Left hindlimb (tissue), 1 donor: ENCODE data around the gene OTULINL.

Source experiments
- DNase-seq: peaks from one replicate; pipeline ENCODE4 v3.0.0-alpha.2; 2018

OTULINL gene

DNA sequence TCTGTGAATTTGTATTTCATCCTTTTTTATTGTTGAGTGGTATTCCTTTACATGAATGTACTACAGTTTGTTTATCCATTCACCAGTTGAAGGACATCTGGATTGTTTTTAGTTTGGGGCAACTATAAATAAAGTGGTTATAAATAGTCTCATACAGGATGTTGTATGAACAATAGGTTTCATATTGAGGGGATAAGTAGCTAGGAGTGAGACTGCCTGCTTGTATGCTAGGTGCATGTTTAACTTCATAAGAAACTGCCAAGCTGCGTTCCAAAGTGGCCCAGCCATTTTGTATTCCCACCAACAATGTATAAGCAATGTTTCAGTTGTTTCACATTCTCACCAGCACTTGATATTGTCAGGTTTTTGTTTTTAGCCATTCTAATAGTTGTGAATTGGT lies 21.5 kb downstream of the OTULINL start:
- DNase-seq, result no peak

GRCh38 chr5:14607104-14607503 lies 25.5 kb downstream of the OTULINL start:
- no peak for DNase-seq

DNA sequence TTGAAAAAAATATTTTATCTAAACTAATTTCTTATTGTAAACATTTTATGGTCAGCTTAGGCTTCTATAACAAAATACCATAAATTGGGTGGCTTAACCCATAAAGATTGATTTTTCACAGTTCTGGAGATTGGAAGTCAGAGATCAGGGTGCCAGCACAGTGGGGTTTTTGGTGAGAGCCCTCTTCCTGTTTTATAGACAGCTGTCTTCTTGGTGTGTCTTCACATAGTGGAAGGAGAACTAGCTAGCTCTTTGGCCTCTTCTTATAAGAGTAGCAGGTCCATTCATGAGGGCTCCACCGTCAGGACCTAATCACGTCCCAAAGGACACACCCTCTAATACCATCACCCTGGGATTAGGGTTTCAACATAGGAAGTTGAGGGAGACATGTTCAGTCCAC lies 26.6 kb downstream of the OTULINL start:
- no peak for DNase-seq

GRCh38 chr5:14611737-14612136 lies 30.1 kb downstream of the OTULINL start:
- DNase-seq, result no peak

DNA sequence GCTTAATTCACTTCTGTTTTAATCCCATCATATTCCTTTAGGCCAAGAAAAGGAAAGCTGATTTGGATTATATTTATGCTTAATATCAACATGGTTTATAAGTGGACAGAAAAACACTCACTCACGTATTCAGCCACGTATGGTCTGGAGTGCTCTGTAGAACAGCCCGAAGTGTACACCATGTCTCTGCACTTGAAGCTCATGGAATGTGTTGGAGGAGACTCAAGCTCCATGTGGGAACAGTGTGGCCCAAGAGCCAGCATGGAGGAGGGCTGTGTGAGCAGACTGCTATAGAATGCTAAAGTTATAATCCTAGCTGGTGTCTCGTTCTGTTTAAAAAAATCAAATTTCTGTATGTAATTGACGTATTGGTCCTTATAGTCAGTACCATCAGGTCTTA lies 32.9 kb downstream of the OTULINL start:
- no peak for DNase-seq

- DNase-seq, result no peak
Measured at GRCh38 chr5:14615365-14615764, 33.8 kb downstream of the OTULINL start.

- no peak for DNase-seq
Measured at GRCh38 chr5:14617441-14617840, 35.8 kb downstream of the OTULINL start.

DNA sequence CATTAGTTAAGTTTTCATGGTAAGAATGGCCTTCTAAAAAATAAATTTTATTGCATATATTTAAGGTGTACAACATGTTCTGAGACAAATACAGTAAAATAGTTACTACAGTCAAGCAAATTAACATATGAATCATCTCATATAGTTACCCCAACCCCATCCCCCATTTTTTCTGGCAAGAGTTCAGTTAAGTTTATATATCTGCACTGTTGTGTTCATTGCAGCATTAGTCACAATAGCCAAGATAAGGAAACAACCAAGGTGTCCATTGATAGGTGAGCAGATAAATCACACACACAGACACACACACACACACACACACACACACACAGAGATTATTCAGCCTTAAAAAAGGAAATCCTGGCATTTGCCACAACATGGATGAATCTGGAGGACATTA lies 45.7 kb downstream of the OTULINL start:
- no peak for DNase-seq

- DNase-seq, result peak; percentile 49
Measured at GRCh38 chr5:14628346-14628745, 46.8 kb downstream of the OTULINL start.

- DNase-seq, result no peak
Measured at GRCh38 chr5:14630671-14631070, 49.1 kb downstream of the OTULINL start.

- DNase-seq, result no peak
Measured at GRCh38 chr5:14635656-14636055, 54.1 kb downstream of the OTULINL start.

GRCh38 chr5:14640765-14641164 lies 59.2 kb downstream of the OTULINL start:
- DNase-seq, result no peak

DNA sequence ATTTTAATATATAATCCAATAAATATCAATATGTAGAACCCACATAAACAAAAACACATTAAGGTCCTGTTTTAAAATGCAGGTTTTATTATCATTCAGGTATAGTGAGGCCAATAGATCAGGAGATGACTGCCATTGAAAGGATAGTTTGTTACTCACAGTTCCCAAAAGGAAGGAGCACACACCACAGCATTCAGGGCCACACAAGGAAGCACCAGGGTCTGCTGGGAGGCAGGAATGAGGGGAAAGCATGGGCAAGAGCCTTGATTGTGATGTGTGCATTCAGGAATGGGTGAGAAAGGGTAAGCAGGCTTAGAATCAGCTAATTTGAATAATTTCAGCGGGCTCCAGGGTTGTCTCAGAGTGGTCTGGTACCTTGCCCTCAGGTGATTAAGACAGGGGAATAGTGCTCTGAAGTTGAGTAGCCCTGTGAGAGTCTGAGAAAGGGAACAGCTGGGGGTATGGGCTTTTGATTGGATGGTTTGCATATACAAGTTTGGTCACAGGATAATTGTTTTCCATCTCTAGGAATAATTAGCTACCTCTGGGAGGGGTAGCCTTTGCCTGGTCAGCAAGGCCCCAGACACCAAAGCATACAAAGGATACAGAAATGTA lies 63.1 kb downstream of the OTULINL start:
- DNase-seq, result no peak

DNA sequence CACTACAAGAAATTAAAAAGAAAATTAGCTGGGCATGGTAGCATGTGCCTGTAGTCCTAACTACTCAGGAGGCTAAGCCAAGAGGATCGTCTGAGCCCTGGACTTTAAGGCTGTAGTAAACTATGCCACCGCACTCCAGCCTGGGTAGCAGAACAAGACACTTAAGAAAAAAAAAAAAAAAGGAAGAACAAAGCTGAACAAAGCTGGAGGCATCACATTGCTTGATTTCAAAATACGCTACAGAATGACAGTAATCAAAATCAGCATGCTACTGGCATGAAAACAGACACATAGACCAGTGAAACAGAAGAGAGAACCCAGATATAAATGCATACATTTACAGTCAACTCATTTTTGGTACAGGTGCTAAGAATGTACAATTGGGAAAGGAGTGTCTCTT lies 68.5 kb downstream of the OTULINL start:
- no peak for DNase-seq

DNA sequence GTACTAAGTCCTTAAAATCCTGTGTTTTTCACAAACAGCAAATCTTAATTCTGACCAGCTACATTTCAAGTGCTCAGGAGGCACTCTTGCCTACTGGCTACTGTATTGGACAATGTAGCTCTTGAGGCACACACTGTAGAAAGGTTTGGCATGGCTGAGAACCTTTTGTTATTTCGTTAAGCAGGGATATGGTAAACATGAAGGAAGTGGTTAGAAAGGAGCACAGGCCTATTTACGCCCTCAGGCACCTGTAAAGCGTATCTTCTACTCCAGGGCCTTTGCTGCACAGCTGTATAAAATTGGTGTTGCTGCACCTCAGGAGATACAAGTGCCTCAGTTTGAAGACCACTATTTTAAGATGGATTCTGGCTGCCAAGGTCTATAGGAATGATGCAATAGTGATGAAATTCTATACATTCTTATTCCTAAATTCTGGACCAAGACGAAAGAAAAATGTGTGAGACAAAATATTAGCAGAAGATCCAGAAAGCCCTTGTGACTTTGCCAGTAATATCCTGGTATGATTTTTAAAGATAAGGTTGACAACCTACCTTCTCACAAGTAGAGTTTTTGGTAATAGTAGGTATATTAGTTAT lies 73.7 kb downstream of the OTULINL start:
- no peak for DNase-seq

- no peak for DNase-seq
Measured at GRCh38 chr5:14656898-14657297, 75.3 kb downstream of the OTULINL start.

GRCh38 chr5:14659821-14660607 lies 78.4 kb downstream of the OTULINL start:
- DNase-seq, result no peak

- no peak for DNase-seq
Measured at GRCh38 chr5:14660833-14661232, 79.2 kb downstream of the OTULINL start.
